A549 (cell line): Measurements from ENCODE around the gene DOCK7. TPM values are rescaled to one million over a fixed set of nuclear protein-coding genes. Genes with fewer than 3 reads are reported as not detected.

ENCODE experiments used
- ATAC-seq, 2 experiments: fragments of 200-7000 bp in 1 of 2; fragments of >200 bp in 1 of 2; cut with Nextera tagmentation in 1 of 2; cut with Tn5 transposase in 1 of 2; 3 replicates each; pipeline versions ENCODE4 v1.8.0 to v1.9.1; 2018 to 2020; ENCODE audit warnings: mild to moderate bottlenecking in 1 of 2, moderate library complexity in 1 of 2
- CTCF ChIA-PET: fragments of 300-600 bp; sonication (Branson Sonifier 250); formaldehyde crosslinking; extraction: SDS; loops from one replicate; lab custom pipeline; 2021; ENCODE audit warnings: antibody characterized with exemption, inconsistent platforms; lab: Yijun Ruan, JAX
- POLR2A ChIA-PET: fragments of 350-600 bp; formaldehyde crosslinking; extraction: SDS; loops from one replicate; lab custom pipeline; 2021; ENCODE audit warnings: antibody characterized with exemption, inconsistent platforms; lab: Yijun Ruan, JAX
- DNase-seq, 2 experiments: peaks; one replicate each; pipeline versions ENCODE4 v3.0.0 to v3.0.0-alpha.2; 2011 to 2016; ENCODE audit warnings: low read depth in 1 of 2, low spot score in 1 of 2
- FAIRE-seq: peaks from 2 replicates; lab custom pipeline; 2011; peaks lifted over from hg19 to GRCh38; lab: Jason Lieb, UNC
- H3K27ac ChIP-seq, 2 experiments: fragments of >200 bp; sonication (Bioruptor Twin); formaldehyde crosslinking; 3 replicates each; pipeline ENCODE4 v1.5.1; 2016 to 2017
- H3K4me1 ChIP-seq: fragments of >200 bp; sonication (Bioruptor Twin); formaldehyde crosslinking; 3 replicates; pipeline ENCODE4 v1.6.1; 2016
- H3K4me2 ChIP-seq: fragments of >200 bp; sonication (Bioruptor Twin); formaldehyde crosslinking; 3 replicates; pipeline ENCODE4 v1.6.1; 2016
- H3K4me3 ChIP-seq: fragments of >200 bp; sonication (Bioruptor Twin); formaldehyde crosslinking; 3 replicates; pipeline ENCODE4 v1.5.1; 2016
- H3K9me3 ChIP-seq: fragments of >200 bp; sonication (Bioruptor Twin); formaldehyde crosslinking; 3 replicates; pipeline ENCODE4 v1.6.1; 2016
- ATOH8 ChIP-seq: fragments of 250-450 bp; sonication (Bioruptor Pico); IDR thresholded peaks from 2 replicates; pipeline ENCODE4 v1.5.0; 2020; ENCODE audit warnings: low read depth, mild to moderate bottlenecking, moderate library complexity
- BHLHE40 ChIP-seq: IDR thresholded peaks from 2 replicates; pipeline ENCODE4 v1.6.1; 2012; ENCODE audit warnings: low read depth, low read length, inconsistent platforms
- CBX8 ChIP-seq: fragments of 200-600 bp; sonication (generic); IDR thresholded peaks from 2 replicates; pipeline ENCODE4 v1.6.1; 2016
- ELK1 ChIP-seq: fragments of 150-350 bp; IDR thresholded peaks from 2 replicates; pipeline ENCODE4 v1.6.1; 2014; ENCODE audit warnings: low read depth, mild to moderate bottlenecking, low read length
- FOXS1 ChIP-seq: fragments of 250-450 bp; sonication (Bioruptor Pico); IDR thresholded peaks from 2 replicates; pipeline ENCODE4 v1.5.0; 2020; ENCODE audit warnings: mild to moderate bottlenecking, moderate library complexity
- GATA3 ChIP-seq: IDR thresholded peaks from 2 replicates; pipeline ENCODE4 v1.6.1; 2012; ENCODE audit warnings: borderline replicate concordance
- HEYL ChIP-seq: fragments of 250-450 bp; sonication (Bioruptor Pico); IDR thresholded peaks from 2 replicates; pipeline ENCODE4 v1.8.0; 2021; ENCODE audit warnings: mild to moderate bottlenecking, moderate library complexity
- HMGXB4 ChIP-seq: fragments of 250-450 bp; sonication (Bioruptor Pico); IDR thresholded peaks from 2 replicates; pipeline ENCODE4 v1.5.0; 2021; ENCODE audit warnings: mild to moderate bottlenecking, moderate library complexity, borderline replicate concordance
- HOXB13 ChIP-seq: fragments of 250-450 bp; sonication (Bioruptor Pico); IDR thresholded peaks from 2 replicates; pipeline ENCODE4 v1.5.0; 2020; ENCODE audit warnings: low read depth, mild to moderate bottlenecking, moderate library complexity
- KDM5A ChIP-seq: fragments of 200-600 bp; sonication (generic); IDR thresholded peaks from 2 replicates; pipeline ENCODE4 v1.6.1; 2016; ENCODE audit warnings: antibody characterized with exemption, mild to moderate bottlenecking
- MAFK ChIP-seq: fragments of 450-650 bp; IDR thresholded peaks from 2 replicates; pipeline ENCODE4 v1.6.1; 2014; ENCODE audit not compliant: partially characterized antibody
- MAZ ChIP-seq: fragments of 150-350 bp; IDR thresholded peaks from 2 replicates; pipeline ENCODE4 v1.6.1; 2014; ENCODE audit warnings: antibody characterized with exemption, low read depth, low read length, borderline replicate concordance
- MYC ChIP-seq: IDR thresholded peaks from 2 replicates; pipeline ENCODE4 v1.6.1; 2012; ENCODE audit warnings: mild to moderate bottlenecking, inconsistent platforms, low read length, improper control_type of control experiment, borderline replicate concordance
- NFE2L2 ChIP-seq: fragments of 150-350 bp; conservative IDR thresholded peaks from 2 replicates; pipeline ENCODE4 v1.6.1; 2014; ENCODE audit warnings: low read length
- NR3C1 ChIP-seq: fragments of >200 bp; sonication (Bioruptor Twin); formaldehyde crosslinking; IDR thresholded peaks from 3 replicates; pipeline ENCODE4 v1.6.1; 2017
- PHF8 ChIP-seq: fragments of 200-600 bp; sonication (generic); IDR thresholded peaks from 2 replicates; pipeline ENCODE4 v1.6.1; 2016; ENCODE audit warnings: low read depth, mild to moderate bottlenecking, antibody characterized with exemption, moderate library complexity, borderline replicate concordance
- POLR2AphosphoS2 ChIP-seq: conservative IDR thresholded peaks from 2 replicates; pipeline ENCODE4 v1.6.1; 2012; ENCODE audit warnings: low read length, improper control_type of control experiment, inconsistent platforms
- RAD21 ChIP-seq, 2 experiments: fragments of >200 bp in 1 of 2; sonication (Bioruptor Twin) in 1 of 2; formaldehyde crosslinking in 1 of 2; IDR thresholded peaks in 1 of 2; conservative IDR thresholded peaks in 1 of 2; 2 replicates in 1 of 2; 3 replicates in 1 of 2; pipeline ENCODE4 v1.6.1; 2012 to 2018; ENCODE audit warnings: inconsistent platforms in 1 of 2
- RARB ChIP-seq: fragments of 250-450 bp; sonication (Bioruptor Pico); IDR thresholded peaks from 2 replicates; pipeline ENCODE4 v1.8.0; 2021; ENCODE audit warnings: mild to moderate bottlenecking, moderate library complexity
- SMC3 ChIP-seq: fragments of >200 bp; sonication (Bioruptor Twin); formaldehyde crosslinking; IDR thresholded peaks from 3 replicates; pipeline ENCODE4 v1.6.1; 2018; ENCODE audit warnings: inconsistent platforms
- SREBF2 ChIP-seq: fragments of 450-650 bp; IDR thresholded peaks from 2 replicates; pipeline ENCODE4 v1.6.1; 2014; ENCODE audit warnings: mild to moderate bottlenecking, moderate library complexity
- ZFP36 ChIP-seq: fragments of 450-650 bp; IDR thresholded peaks from 2 replicates; pipeline ENCODE4 v1.6.1; 2014; ENCODE audit warnings: borderline replicate concordance; ENCODE audit not compliant: partially characterized antibody
- WGBS: methylation state at CpG from one replicate; pipeline ENCODE4 v1.1.6; 2017; ENCODE audit errors: missing lambda C conversion rate; 5-methylcytosine and 5-hydroxymethylcytosine counted together
- polyA plus RNA-seq, 4 experiments: library from polyadenylated mRNA; depleted of rRNA in 3 of 4; stranded (reverse); fragments of >200 nt; fragmentation: RNase III in 1 of 4; extraction: RNeasy Plus Mini Kit Qiagen cat#74134 plus additional on column Dnase treatment in 1 of 4; gene quantifications; 2 replicates in 3 of 4; 3 replicates in 1 of 4; pipeline ENCODE4 v1.2.3, GENCODE V29; 2011 to 2017

Gene DOCK7
- polyA plus RNA-seq, 2 of the 4 experiments (the other 2 are of a cell fraction) = 25.5 to 33.3 TPM

- WGBS = 80% methylated on average over 1 of the region's 1 CpG
- no peak for FAIRE-seq
- H3K4me3 ChIP-seq = no peak overlapping the region
- no peaks in the 10 kb centered on the region for H3K4me1 ChIP-seq
- H3K4me2 ChIP-seq = no peak overlapping the region
- CTCF ChIA-PET = interaction anchor here (1.0 to 1.9 kb wide), 3 partner anchors 21 to 195 kb away, joined by 3 to 5 read pairs (median 4); no protein-coding TSS in a partner anchor
- TF ChIP-seq MAZ (no peak), MAFK (no peak), HOXB13 (CRISPR knock-in tag) (no peak), SMC3 (no peak), ZFP36 (no peak), BHLHE40 (no peak), NFE2L2 (no peak), ELK1 (no peak), HMGXB4 (CRISPR knock-in tag) (no peak), PHF8 (no peak), GATA3 (no peak), MYC (no peak), RAD21 (conservative IDR thresholded peaks at IDR 0.05 in 1 of 2, IDR thresholded peaks at IDR 0.05 in 1 of 2) (no peak)
- TF ChIP-seq, all 56 proteins: peak for 0
- Histone ChIP-seq H3K9me3 (no peaks in the 10 kb centered on the region), H3K27ac (no peak overlapping the region)
- ATAC-seq (no peak), DNase-seq (no peak)
- POLR2A ChIA-PET = no interaction called here
Observed at GRCh38 chr1:62725255-62725654, 37.1 kb upstream of the DOCK7 start.

GRCh38 chr1:62724430-62724829, 36.2 kb upstream of the DOCK7 start:
- no peak for DNase-seq
- Histone ChIP-seq H3K9me3 (no peaks in the 10 kb centered on the region), H3K27ac (no peak overlapping the region), H3K4me2 (no peak overlapping the region), H3K4me1 (no peaks in the 10 kb centered on the region), H3K4me3 (no peak overlapping the region)
- no peak for FAIRE-seq
- WGBS = 98% methylated on average over 3 of the region's 3 CpGs
- ATAC-seq = no peak
- POLR2A ChIA-PET = interaction anchor here (0.5 kb wide), 1 partner anchor 32 kb away, joined by 3 read pairs; no protein-coding TSS in a partner anchor
- TF ChIP-seq BHLHE40 = no peak
- no peak for TF ChIP-seq FOXS1 (CRISPR knock-in tag)
- TF ChIP-seq CBX8 = no peak
- no peak for TF ChIP-seq SMC3
- no peak for TF ChIP-seq KDM5A
- TF ChIP-seq POLR2AphosphoS2 = no peak
- no peak for TF ChIP-seq SREBF2
- no peak for TF ChIP-seq RAD21 (conservative IDR thresholded peaks at IDR 0.05 in 1 of 2, IDR thresholded peaks at IDR 0.05 in 1 of 2)
- TF ChIP-seq, all 56 proteins: peak for 0
- CTCF ChIA-PET = interaction anchor here (1.1 to 1.9 kb wide), 2 partner anchors 22 to 194 kb away, joined by 3 to 5 read pairs; no protein-coding TSS in a partner anchor

GRCh38 chr1:62723883-62724282, 35.7 kb upstream of the DOCK7 start:
- CTCF ChIA-PET = interaction anchor here (0.7 to 1.6 kb wide), 3 partner anchors 194 to 393 kb away, joined by 3 to 4 read pairs (median 3); no protein-coding TSS in a partner anchor
- FAIRE-seq (no peak), DNase-seq (no peak), ATAC-seq (no peak)
- no peaks in the 10 kb centered on the region for H3K4me1 ChIP-seq
- no peak overlapping the region for H3K4me2 ChIP-seq
- TF ChIP-seq HEYL (CRISPR knock-in tag) (no peak), ATOH8 (CRISPR knock-in tag) (no peak), NR3C1 (no peak), RARB (CRISPR knock-in tag) (no peak)
- H3K9me3 ChIP-seq = no peaks in the 10 kb centered on the region
- H3K4me3 ChIP-seq = no peak overlapping the region
- POLR2A ChIA-PET = no interaction called here
- WGBS = 44% methylated on average over 2 of the region's 2 CpGs
- H3K27ac ChIP-seq = no peak overlapping the region
